Activated CD8-positive, alpha-beta memory T cell treated with anti-CD3 and anti-CD28 coated beads, Interleukin-2, amount 50 U/mL, for 1 hour (primary cell): ENCODE results near the gene DOCK2.
"Not testable (repeated sequence)": the region's sequence is repeated elsewhere in the genome, so short reads cannot be mapped to it uniquely, and the experiment has no call there.

ENCODE experiments used
- DNase-seq: peaks from one replicate; pipeline ENCODE4 v3.0.0-alpha.2; 2020; ENCODE audit errors: extremely low read depth

DOCK2 gene

DNA sequence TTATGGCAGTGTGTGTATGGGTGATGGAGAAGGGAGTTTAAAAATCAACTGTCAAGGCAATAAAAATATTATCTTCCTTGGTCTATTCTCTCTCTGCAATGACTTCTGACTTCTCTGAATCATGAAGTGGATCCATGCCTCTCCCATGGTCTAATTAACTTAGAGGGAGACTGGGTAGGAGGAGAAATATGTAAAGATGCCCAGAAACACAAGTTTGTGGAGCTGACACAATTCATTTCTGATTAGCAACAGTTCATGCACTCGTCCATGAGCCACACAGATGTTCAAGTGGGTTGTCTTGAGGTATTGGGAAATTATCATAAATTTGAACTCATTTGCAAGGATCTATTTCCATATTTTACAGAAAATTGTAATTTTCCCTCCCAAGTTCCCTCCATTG lies 305.1 kb downstream of the DOCK2 start:
- no peak for DNase-seq

DNA sequence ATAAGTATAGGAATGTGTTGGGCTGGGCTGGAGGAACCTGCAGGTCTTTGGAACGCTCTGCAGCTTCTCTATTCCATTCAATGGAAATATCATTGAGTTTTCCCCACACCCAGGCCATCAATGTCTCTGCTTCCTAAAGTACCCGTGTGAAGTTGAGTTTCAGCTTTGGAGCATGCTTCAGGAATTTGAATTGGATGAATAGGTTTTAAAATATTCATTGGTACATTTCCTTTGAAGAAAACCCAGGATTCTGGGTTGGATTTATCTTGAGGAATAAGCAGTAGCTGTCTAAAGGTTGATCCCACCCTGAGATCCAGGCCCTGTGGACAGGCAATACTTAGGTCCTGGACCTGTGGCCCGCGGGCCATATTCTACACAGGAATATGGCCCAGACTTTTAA lies 306.0 kb downstream of the DOCK2 start:
- no peak for DNase-seq

DNA sequence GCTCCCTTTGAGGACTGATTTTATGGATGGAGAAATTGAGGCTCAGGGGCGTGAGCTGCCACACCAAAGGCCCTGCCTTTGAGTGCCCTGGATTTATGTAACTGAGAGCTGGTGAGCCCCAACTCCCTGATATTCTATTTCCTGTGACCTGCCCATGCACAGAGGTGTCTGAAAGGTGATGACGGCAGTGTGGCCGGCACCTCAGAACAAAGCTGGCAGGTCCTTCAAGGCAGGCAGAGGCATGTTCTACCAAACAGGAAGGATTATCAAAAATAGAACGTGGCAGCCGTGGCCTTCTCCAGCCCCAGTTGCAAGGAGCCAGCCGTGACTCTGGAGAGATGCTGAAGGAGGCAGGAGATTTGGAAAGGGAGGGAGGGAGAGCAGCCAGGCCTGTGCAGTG lies 307.0 kb downstream of the DOCK2 start:
- DNase-seq, result no peak

DNA sequence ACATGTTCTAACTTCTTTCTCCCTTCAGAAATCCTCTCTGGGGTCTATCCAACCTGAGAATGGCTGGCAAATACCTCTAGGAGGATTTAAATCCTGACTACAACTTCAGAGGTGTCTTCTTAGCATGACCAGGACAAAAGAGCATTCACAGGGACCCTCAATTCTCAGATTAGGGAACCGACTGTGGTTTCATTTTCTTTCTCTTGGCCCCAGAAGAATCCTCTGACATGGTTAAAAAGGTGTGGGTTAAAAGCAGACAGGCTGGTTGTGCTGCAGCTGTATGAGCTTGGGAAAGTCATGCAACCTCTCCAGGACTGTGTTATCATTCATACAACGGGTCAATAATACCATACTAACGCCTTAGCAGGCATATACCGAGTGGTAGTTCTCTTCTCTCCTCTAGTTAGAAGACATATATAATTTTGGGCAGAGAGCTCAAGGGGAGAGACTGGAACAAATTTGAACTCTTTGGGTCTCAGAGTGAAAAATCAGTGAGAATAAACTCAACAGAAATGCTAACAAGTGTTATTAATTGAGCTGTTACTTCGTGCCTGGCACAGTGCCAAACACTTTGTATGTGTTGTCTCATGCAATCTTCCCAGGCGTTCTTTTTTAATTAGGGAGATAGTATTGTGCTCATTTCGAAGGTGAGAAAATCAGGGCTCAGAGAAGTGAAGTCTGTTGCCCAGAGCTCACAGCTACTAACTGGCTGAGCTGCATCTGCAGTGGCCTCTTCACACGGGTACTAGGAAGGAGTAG lies 308.0 kb downstream of the DOCK2 start:
- no peak for DNase-seq

DNA sequence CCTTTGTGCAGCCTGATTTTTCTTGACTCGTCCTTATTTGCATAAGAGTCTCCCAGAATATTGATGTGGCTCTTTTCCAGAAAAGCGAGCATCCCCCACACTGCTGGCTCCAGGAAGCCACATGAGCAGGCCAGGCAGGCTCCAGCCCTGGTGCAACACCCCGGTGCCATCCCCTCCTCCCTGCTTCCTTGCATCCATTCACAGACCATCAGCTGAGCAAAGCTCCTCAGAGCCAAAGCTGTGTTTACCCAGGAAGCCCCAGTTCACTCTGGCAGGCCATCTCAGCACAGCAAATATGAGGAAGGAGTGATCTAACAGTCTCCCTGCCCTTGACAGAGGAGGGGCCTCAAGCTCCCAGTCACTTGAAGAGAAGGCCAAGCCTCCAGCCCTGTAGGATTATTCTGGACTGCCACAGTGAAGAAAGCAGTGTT lies 308.8 kb downstream of the DOCK2 start:
- no peak for DNase-seq

DNA sequence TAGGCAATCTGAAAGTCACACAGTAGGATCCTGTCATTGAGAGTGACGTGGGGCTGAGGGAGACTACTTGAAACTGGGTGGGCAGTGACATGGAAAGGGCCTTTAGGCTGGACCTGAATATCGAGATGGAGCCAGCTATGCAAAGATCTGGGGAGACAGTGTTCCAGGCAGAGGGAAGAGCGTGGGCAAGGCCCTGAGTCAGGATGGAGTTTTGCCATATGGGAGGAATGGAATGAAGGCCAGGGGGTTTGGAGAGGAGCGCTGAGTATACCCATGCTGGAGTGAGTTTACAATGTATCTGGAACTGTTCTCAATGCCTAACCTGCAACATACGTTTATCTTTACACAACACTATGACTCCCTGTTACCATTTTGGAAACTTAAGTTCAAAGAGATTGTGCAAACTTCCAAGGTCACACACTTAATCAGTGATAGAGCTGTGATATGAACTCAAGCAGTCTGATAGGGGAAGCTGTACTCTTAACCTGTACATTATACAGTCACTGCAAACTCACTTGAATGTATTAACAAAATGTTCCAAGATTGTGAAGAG lies 309.7 kb downstream of the DOCK2 start:
- DNase-seq, result no peak

DNA sequence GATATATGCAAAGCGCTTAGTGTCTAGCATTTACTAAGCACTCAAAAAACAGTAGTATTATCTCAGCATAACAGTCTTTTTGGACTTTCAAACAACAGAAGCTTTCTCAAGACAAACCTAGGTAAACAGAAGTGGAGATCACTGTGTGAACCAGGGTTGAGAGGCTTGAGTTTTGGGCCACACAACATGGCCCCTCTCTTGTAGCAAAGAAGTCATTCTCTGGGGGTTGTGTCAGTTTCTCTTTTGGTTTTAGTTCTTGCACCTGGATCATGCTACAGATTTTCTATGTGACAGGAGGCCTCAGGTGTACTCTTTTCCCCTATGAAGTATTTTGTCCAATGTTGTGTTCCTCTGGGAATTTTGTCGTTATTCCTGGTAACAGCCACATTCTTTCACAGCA lies 313.3 kb downstream of the DOCK2 start:
- DNase-seq, result no peak

DNA sequence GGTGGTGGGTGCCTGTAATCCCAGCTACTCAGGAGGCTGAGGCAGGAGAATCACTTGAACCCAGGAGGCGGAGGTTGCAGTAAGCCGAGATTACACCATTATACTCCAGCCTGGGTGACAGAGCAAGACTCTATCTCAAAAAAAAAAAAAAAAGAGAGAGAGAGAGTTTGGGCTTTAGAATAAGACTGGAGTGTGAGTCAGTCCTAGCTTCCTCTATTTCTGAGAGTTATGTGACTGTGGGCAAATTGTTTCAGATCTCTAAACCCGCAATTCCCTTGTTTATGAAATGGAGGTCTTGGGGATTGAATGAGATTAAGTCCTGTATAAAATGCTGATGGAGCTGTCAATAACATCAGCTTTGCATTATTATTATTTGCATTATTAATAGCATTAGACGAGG lies 316.1 kb downstream of the DOCK2 start:
- DNase-seq, result not testable (repeated sequence)

DNA sequence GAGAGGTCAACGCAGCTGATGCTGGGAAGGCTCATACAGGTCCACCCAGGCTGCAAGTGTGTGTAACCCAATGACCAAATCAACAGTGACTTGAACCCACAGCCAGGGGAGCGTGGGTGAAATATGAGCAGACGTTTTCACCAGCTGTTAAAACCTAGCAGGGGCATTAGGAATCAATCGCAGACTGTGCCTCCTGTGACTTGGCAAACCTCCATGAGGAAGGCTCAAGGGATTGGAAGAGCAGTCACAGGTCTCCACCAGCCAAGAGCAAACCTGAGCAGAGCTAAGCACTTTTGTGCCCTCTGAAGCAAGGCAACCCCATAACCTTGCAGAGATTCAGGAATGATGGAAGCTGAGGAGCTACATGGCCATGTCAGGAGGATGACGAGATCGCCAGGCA lies 317.7 kb downstream of the DOCK2 start:
- DNase-seq, result no peak

DNA sequence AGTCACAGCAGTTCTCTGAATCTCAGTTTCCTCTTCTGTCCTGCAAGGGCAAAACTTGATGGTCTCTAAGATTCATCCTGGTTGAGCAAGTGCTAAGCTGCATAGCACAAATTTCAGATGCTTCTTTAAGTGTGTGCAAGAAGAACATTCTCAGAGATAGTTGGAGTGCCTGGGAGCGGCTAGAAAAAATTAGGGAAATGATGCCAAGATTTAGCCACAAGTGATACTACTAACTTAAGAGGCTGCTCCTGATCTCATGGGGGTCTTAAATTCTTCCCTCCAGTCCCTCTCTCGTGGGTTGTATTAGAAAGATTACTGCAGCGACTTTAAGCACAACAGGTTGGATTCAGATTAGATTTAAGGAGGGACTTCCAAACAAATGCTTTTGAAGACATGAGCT lies 319.1 kb downstream of the DOCK2 start:
- DNase-seq, result no peak

DNA sequence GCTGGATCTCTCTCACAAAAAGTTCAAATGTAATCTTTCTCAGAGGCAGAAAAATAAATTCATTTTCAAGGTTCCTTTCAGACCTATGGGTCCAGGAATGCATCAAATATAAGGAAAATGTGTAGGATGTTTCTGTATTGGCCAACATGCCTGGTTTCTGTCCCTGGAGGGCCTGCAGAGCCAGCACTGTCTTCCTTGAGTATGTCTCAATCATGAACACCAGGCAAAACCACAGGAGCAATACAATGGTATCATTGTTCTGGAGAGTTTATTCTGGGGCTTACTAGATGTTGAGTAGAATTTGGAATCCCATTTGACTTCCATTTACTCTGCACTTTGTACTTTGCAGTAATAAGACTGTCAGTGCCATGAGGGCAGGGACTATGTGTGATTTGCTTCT lies 319.7 kb downstream of the DOCK2 start:
- DNase-seq, result no peak

DNA sequence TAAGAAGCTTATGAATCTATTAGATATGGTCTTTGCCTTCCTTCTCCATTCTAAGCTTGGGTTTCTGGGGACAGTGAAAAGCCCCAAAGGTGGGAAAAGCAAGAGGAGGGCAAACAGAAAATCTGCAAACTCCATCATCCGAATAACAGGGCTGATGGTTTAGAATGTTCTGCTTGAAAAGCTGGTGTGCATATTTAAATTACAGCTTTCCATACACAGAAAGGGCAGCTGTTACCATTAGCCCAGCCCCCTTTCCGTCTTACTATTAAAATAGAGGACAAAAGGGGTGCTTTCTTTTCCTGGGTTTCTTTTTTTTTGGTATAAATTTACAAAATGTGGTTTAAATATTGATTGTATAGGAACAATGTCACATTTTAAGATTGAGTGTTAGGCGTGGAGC lies 321.2 kb downstream of the DOCK2 start:
- no peak for DNase-seq

DNA sequence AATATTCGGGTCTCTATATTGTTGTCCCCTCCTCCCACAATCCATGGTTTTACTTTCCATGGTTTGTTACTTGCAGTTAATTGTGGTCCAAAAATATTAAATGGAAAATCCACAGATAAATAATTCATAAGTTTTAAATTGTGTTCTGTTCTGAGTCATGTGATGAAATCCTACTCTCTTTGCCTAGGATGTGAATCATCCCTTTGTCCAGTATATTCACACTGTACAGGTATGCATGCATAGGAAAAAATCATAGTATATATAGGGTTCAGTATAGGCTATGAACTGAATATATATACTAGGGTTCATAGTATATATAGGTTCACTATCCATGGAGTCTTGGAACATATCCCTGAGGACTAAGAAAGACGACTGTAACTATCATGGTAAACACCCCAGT lies 323.6 kb downstream of the DOCK2 start:
- no peak for DNase-seq

DNA sequence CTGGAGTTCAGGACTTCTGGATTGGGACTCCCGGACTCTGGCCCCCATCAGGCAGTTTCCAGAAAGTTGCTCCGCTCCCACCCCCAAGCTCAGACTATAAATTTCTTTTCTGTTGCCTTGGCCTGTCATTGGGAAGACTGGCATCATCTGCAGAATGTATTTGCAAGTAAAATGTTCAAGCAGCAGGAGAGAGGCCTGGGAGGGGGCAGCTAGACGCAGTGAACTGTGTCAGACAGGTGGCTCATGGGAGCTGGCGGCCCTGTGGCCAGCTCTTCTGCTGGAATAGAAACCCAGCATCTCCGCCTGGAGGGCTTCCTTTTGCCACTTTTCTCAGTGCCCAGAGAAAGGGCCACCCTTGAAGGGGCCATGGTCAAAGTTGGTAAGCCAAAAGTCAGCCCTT lies 327.2 kb downstream of the DOCK2 start:
- no peak for DNase-seq

DNA sequence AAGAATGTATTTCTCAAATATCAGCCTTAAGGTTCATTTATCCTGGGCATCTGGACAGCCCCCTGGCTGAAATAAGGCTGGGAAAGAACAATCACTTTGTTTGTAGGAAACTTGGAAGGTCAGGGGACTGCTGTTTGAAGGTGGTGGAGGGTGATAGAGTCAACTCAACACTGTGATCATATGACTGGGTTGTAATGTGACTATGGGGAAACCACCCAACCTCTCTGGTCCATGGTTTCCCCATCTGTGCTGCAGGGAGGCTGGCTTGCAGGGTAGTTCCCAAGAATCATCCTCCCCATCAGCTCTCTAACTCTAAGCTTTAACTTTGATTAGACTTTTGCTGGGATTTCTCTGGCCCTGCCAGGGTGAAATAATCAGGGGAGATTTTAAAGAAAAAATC lies 333.3 kb downstream of the DOCK2 start:
- no peak for DNase-seq

DNA sequence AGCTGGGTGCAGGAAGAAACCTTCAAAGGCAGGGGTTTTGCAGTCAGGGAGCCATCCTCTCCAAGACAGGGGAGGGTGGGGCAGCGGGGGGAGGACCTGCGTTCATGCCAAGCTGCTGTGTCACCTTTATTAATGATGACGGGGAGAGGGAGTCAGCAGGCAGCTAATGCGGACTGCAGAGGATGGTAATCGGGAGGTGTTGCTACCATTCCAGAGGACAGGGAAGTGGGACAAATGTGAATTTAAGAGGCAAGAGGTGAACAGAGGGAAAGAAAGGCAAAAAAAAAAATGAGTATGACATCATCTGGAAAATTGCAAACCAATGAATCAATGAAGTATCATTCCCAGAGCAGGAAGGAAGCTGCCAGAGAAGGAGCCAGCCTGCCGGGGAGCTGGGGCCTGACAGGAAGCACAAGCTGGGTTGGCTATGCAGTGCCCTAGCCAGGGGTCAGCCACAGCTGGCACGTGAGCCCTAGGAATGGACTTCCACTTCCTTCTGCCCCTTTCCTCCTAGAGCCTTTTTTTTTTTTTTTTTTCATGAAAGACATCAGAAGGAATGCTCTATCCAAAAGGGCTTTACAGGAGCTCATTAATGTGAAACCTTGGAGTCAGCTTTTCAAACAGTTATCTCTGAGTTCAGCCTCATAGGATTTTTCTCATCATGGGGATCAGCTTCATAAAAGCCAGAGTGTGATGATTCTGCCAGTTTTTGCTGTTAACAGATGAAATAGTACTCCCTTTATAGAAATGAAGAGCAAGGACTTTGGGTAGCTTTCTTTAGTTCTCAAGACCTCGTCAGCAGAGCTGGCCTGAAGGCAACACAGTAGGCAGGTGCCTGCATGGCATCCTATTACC lies 334.1 kb downstream of the DOCK2 start:
- no peak for DNase-seq

DNA sequence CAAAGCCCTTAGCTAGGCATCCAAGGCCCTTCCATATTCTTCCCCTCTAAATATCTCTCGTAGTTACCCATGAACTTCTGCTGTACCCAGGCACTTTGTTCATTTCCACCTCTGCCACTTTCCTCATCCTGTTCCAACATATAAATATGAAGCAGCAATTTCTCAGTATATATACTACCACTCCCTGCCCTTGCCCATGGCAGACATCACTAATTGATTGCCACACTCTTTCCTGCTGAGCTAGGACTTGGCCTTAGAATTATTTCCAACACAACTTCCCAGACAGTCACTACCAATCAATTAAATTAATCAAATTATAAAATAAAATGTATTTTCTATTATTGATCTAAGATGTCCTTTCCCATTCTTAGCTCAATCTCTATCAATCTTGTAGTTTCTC lies 334.7 kb downstream of the DOCK2 start:
- no peak for DNase-seq

DNA sequence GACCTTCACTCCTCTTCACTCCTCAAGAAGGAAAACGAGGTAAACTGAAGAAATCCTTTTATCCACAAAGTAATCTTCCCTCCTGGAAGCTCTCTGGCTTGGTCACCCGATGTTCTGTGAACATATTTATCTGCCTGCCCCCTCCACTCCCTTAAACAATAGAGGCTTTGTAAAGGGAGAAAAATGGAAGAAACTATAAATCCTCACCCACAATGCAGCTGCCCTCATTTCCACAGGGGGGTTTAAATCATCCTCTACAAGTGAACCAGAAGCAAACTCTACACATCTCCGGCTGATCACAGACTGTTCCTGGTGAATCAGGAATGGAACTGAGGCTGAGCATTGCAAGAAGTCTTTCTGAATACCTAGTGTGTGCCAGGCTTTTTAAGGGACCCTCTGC lies 336.0 kb downstream of the DOCK2 start:
- DNase-seq, result no peak

DNA sequence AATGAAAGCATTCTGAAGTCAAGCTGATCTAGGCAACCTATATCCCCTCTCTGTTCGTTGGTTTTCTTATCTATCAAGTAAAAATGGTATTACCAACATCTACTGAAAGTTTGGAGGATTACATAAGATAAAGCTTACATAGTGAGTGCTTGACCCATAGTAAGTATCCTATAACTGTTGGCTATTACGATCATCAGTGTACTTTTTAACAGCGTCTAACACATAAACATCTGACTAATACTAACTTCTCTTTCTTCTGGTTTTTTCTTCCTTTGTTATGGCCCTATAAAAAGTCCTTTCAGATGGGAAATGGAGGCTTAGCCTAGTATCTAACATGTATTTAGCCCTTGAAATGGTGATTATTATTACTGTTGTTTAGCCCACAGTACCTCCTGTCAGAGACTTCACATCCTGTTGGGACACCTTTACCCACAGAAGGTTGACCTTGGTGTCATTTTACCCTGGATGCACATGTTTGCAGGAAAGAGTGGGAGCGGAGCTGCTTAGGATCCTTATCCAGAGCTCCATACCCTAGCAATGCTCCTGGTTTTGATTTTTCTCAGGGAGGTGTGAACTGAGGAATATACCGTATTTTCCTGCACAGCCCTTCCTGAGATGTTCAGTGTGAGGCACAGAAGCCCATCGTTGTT lies 337.2 kb downstream of the DOCK2 start:
- no peak for DNase-seq

DNA sequence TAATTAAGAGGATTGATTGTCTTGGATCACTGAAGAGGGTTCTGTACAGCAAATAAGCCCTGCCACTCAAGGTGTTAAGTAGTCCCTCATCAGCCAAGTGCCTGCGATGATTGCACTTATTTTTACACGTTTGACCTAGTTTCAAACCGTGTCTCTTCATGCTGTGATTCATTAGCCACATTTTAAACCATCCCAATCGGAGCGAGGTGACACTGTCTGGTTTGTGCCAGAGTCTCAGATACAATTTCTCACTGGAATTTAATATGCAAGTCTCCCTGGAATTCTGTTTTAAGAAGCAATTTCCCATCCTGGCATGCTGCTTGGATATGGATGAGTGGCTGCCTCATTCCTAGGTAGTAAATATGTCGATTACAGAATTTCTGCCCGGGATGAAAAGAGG lies 341.6 kb downstream of the DOCK2 start:
- DNase-seq, result no peak

DNA sequence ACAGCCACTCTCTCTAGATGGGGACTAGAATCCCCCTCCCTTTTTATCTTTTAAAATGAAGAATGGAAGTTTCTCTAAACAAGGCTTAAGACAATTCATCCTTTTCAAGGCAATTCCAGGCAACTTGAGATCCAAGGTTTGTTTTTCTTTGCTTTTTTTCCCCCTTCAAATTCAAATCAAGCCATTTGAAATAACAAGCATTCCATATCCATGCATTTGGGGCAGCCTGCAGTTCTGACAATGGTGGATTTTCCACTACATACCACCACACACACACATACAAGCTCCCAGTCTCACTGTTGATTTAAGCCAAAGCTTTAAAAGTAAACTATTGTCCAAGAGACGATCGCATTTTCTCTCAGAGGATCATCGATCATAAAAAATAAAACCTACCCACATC lies 342.8 kb downstream of the DOCK2 start:
- DNase-seq, result no peak

DNA sequence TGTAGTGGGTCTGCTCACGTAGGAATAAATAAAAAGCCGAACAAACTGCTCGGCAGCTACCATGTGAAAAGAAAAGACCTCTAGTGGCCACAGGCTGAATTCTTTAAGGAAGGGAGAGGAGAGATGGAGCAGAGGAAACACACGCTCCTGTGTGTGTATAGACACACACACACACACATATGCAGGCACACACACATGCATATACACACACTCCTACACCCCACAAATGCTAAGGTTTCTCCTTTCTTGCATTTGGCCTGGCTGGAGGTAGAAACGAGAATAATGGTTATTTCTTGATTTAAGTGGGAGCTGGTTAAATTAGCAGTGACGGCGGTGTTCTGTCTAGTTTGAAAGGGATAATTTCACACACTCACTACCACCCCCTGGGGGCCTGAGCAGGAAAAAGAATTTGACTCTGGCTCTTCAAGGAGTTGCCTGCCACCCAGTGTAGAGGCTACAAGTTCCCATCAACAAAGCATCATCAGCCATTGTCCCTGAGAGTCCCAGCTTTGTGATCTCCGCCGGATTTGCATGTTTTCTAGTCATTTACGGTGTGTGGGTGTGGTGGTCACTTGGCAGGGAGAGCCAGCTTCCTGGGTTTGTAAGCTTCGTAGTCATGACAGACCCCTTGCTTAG lies 343.5 kb downstream of the DOCK2 start, which contains the start of gene INSYN2B:
Gene INSYN2B (minus strand): TSS at position 78 of the 636 bp plus-strand sequence. CDS start 96,597 bp downstream, outside the sequence.
- no peak for DNase-seq
